OCI-LY1 (cell line): ENCODE results near the gene ACAA1.

Experiments
- H2AFZ ChIP-seq: fragments of 200-600 bp; sonication (generic), shearing (Covaris generic); 2 replicates; pipeline ENCODE4 v1.6.0; 2014; ENCODE audit warnings: antibody characterized with exemption, mild to moderate bottlenecking, low read length
- H3F3A ChIP-seq: fragments of 200-600 bp; sonication (generic), shearing (Covaris generic); 2 replicates; pipeline ENCODE4 v1.6.0; 2014; ENCODE audit warnings: mild to moderate bottlenecking, antibody characterized with exemption, low read length, moderate library complexity; ENCODE audit not compliant: insufficient read depth
- H3K27ac ChIP-seq: fragments of 200-600 bp; sonication (generic); 2 replicates; pipeline ENCODE4 v1.5.1; 2014; ENCODE audit warnings: low read length, mixed run types, mild to moderate bottlenecking, low read depth; ENCODE audit not compliant: poor library complexity, severe bottlenecking
- H3K27me3 ChIP-seq: fragments of 200-600 bp; sonication (generic); 2 replicates; pipeline ENCODE4 v1.6.0; 2014; ENCODE audit warnings: antibody characterized with exemption, mild to moderate bottlenecking, low read length, moderate library complexity; ENCODE audit not compliant: insufficient read depth
- H3K36me3 ChIP-seq: fragments of 200-600 bp; sonication (generic); 2 replicates; pipeline ENCODE4 v1.6.1; 2014; ENCODE audit warnings: mild to moderate bottlenecking, antibody characterized with exemption, low read length, moderate library complexity, mixed read lengths; ENCODE audit not compliant: insufficient read depth
- H3K4me1 ChIP-seq: fragments of 200-600 bp; sonication (generic); 2 replicates; pipeline ENCODE4 v1.5.1; 2014; ENCODE audit warnings: mild to moderate bottlenecking, low read length, moderate library complexity; ENCODE audit not compliant: insufficient read depth, severe bottlenecking
- H3K4me2 ChIP-seq: fragments of 200-600 bp; sonication (generic), shearing (Covaris generic); 2 replicates; pipeline ENCODE4 v1.6.1; 2014; ENCODE audit warnings: low read length
- H3K4me3 ChIP-seq: fragments of 200-600 bp; sonication (generic); 2 replicates; pipeline ENCODE4 v1.5.1; 2014; ENCODE audit warnings: low read length, low read depth, mild to moderate bottlenecking, mixed read lengths; ENCODE audit not compliant: poor library complexity, severe bottlenecking
- H3K79me2 ChIP-seq: fragments of 200-600 bp; shearing (Covaris generic); 2 replicates; pipeline ENCODE4 v1.6.1; 2016; ENCODE audit warnings: mixed run types, low read length, mixed read lengths; ENCODE audit not compliant: insufficient read depth
- H3K9ac ChIP-seq: fragments of 200-600 bp; sonication (generic), shearing (Covaris generic); 2 replicates; pipeline ENCODE4 v1.6.1; 2014; ENCODE audit warnings: mild to moderate bottlenecking, low read length, mixed read lengths
- H3K9me2 ChIP-seq: fragments of 200-600 bp; sonication (generic), shearing (Covaris generic); 2 replicates; pipeline ENCODE4 v1.6.1; 2014; ENCODE audit warnings: low read depth, mild to moderate bottlenecking, low read length, mixed read lengths
- H3K9me3 ChIP-seq: fragments of 200-600 bp; shearing (Covaris generic); 2 replicates; pipeline ENCODE4 v1.6.1; 2014; ENCODE audit warnings: low read length, mixed read lengths
- H4K20me1 ChIP-seq: fragments of 200-600 bp; sonication (generic), shearing (Covaris generic); 2 replicates; pipeline ENCODE4 v1.6.0; 2016; ENCODE audit warnings: mild to moderate bottlenecking, low read length; ENCODE audit not compliant: insufficient read depth
- CTCF ChIP-seq: fragments of 200-600 bp; sonication (generic), shearing (Covaris generic); IDR thresholded peaks from 2 replicates; pipeline ENCODE4 v1.5.1; 2017; ENCODE audit warnings: mild to moderate bottlenecking, antibody characterized with exemption, low read length, moderate library complexity, mixed read lengths
- EZH2 ChIP-seq: fragments of 200-600 bp; sonication (generic), shearing (Covaris generic); IDR thresholded peaks from 2 replicates; pipeline ENCODE4 v1.8.0; 2017; ENCODE audit warnings: borderline replicate concordance, mixed run types, mild to moderate bottlenecking, antibody characterized with exemption, low read length, moderate library complexity, mixed read lengths

ACAA1 gene

GRCh38 chr3:38139191-38139590, 2.3 kb upstream of the ACAA1 start:
- Histone ChIP-seq H3K9me2 (no peaks in the 10 kb centered on the region), H3K36me3 (peaks cover 23% of the 10 kb centered on the region), H3K9ac (peak overlapping the region; percentile 93), H3K9me3 (no peaks in the 10 kb centered on the region), H3F3A (no peaks in the 10 kb centered on the region), H3K4me3 (peak overlapping the region; percentile 94), H3K4me2 (peak overlapping the region; percentile 80), H3K4me1 (peaks cover 32% of the 10 kb centered on the region), H2AFZ (0 out of 2 replicates have a peak overlapping the region, but pooled peaks have one; percentile 50), H3K27me3 (no peaks in the 10 kb centered on the region), H3K79me2 (no peaks in the 10 kb centered on the region), H3K27ac (peak overlapping the region; percentile 44), H4K20me1 (no peaks in the 10 kb centered on the region)
- no peak for TF ChIP-seq EZH2

- TF ChIP-seq EZH2 (no peak), CTCF (no peak)
- H2AFZ ChIP-seq = 0 out of 2 replicates have a peak within 1 kb of the TSS, but pooled peaks have one; percentile 50
- peak within 1 kb of the TSS; percentile 44 for H3K27ac ChIP-seq
- H3F3A ChIP-seq = no peaks in the 10 kb centered on the region
- H4K20me1 ChIP-seq = no peaks in the 10 kb centered on the region
- peak within 1 kb of the TSS; percentile 94 for H3K4me3 ChIP-seq
- no peaks in the 10 kb centered on the region for H3K79me2 ChIP-seq
- peak within 1 kb of the TSS; percentile 93 for H3K9ac ChIP-seq
- no peaks in the 10 kb centered on the region for H3K9me2 ChIP-seq
- peaks cover 30% of the 10 kb centered on the region for H3K36me3 ChIP-seq
- no peaks in the 10 kb centered on the region for H3K9me3 ChIP-seq
- H3K27me3 ChIP-seq = no peaks in the 10 kb centered on the region
- H3K4me1 ChIP-seq = peaks cover 32% of the 10 kb centered on the region
- H3K4me2 ChIP-seq = peak within 1 kb of the TSS; percentile 80
Measured at GRCh38 chr3:38138349-38139190, 1.6 kb upstream of the ACAA1 start, which contains the start of gene MYD88. MYD88 (plus strand) TSS chr3:38138661; CDS start chr3:38138701, 40 bp downstream.

- Histone ChIP-seq H3K4me2 (peak overlapping the region; percentile 80), H3K27me3 (no peaks in the 10 kb centered on the region), H2AFZ (no peak overlapping the region), H3K27ac (peak overlapping the region; percentile 14), H3K9me2 (no peaks in the 10 kb centered on the region), H3K9me3 (no peaks in the 10 kb centered on the region), H3K36me3 (peaks cover 37% of the 10 kb centered on the region), H3K79me2 (no peaks in the 10 kb centered on the region), H4K20me1 (no peaks in the 10 kb centered on the region), H3K4me3 (peak overlapping the region; percentile 94), H3K4me1 (peaks cover 32% of the 10 kb centered on the region), H3K9ac (peak overlapping the region; percentile 93), H3F3A (no peaks in the 10 kb centered on the region)
- TF ChIP-seq CTCF (no peak), EZH2 (no peak)
Measured at GRCh38 chr3:38137615-38138348, 855 bp upstream of the ACAA1 start.
